NCI-H2081 treated with DMSO at 0.1 percent for 48 hours (cell line): ENCODE results near the gene SNN.

ENCODE experiments used
- DNase-seq: peaks from one replicate; lab custom pipeline; 2025; lab: John Stamatoyannopoulos, UW

The SNN gene

DNA sequence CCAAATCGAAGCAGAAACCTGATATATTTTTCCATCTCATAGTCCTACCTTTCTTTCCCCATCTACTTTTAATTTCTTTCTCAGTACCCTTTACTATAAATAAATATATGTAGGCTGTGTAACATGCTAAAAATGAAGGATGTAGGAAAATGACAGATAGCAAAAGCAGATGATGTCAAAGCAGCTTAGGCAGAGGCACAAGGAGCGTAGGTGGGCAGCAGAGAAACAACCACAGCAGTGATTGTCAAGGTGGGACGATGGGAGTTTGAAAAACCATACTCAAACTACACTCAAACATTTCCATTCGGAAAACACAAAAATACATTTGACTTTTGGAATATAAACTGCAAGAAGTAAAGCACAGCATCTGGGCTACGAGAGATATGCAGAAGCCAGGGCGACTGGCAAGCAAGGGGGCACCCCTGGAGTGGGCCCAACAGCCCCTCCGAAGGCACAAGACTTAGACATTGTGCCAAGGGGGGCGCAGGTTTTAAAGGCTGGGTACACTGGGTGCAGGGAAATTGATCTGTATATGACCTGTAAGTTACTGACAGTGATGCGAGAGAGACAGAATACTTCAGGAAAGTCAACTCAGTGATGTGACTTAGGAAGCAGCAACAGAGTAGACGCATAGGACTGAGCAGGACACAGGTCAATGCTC lies 31.1 kb downstream of the SNN start:
- DNase-seq: no peak

DNA sequence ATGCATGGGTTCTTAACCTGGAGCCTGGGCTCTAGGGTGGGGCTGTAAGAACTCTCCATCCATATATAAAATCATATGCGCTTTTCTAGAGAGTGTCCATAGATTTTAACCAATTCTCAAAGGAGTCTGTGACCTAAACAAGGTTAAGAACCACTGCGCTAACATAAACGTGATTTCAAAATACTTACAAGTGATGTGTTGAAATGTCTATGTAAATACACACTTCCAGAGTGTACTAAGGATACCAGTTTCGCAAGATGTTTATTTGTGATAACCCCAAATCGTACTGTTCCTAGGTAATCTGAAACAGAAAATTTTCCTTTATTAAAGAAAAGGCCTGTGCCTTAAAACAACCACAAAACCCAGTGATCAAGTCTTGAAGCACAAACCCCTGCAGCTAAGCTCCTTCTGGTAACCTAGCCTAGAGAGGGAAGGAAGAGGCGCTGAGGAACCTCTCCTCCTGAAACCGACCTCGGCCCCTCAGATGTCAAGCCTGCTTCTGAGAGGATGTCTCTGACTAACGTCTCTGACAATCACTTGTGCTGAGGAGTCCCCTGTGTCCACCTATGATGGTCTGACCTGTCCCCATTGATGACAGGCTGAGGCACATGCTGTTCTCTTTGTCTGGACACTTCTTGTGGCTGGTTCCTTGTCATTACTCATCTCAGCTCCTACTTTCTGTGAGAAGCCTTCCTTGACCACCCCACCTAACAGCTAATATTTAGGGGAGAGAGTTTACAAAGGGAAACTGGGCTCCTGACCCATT lies 32.2 kb downstream of the SNN start:
- no peak for DNase-seq

DNA sequence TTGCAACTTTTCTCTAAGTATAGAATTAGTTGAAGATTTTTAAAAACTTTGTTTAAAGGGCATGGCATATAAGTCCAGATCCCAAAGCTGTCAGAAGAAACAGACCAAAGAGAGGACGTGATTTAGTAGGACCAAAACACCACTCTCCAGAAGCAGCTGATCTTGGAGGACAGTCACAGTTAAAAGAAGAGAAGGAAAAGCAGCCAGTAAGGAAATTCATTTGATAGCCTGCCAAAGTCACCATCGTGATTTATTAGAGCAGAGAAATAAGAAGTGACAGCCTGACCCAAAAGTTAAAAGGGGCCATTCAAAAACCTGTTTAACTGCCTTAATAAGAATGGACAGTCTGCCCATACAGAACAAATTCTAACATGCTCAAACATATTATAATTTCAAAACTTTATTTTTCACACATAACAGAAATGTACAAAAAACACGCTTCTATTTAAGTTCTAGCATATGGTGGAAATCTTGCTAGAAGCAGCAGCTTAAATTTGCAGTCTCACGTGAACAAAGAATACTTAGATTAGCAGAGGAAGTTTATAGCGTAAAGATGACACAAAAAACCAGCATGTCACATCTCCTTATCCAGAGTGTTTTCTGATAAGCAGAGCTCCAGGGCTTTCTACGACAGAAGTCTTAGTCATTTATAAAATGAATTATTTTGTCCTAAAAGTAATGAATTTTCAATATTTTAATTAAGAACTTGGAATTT lies 37.2 kb downstream of the SNN start:
- DNase-seq: no peak

DNA sequence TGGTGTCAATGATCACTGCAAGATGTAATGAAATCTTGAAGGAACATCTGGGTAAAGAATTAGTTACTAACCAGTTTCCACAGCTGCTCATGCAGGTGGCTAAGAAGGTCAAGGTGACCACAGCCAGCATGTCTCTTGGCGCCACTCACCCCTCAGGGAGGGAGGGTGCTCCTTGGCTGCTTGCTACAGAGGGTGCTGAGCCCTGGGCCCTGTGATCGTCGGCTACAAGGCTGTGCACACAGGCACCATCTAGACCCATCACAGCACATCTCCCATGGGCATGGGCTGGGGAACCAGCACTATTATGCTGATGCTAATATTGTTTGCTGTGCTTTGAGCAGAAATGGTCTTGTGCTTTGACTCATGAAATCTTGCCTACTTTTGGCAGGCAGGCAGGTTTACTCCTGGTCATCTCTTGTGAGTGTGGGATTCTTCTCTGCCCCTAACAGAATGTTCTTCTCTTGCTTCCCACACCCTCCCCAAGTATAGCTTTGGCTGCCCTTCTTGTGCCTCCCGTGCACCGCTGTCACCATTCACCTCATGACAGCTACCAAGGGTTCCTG lies 38.0 kb downstream of the SNN start:
- no peak for DNase-seq

DNA sequence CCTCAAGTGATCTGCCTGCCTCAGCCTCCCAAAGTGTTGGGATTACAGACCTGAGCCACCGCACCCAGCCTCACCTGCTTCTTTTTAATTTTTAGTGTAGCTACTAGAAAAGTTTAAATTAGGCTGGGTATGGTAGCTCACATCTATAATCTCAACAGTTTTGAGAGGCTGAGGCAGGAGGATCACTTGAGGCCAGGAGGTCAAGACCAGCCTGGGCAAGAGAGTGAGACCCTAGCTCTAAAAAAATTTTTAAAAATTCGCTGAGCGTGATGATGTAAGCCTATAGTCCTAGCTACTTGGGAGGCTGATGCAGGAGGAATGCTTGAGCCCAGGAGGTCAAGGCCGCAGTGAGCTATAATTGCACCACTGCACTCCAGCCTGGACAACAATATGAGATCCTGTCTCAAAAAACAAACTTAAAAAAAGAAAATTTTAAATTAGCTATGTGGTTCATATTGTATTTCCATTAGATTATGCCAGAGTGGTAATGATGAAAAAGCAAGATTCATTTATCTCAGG lies 39.5 kb downstream of the SNN start:
- DNase-seq: no peak

DNA sequence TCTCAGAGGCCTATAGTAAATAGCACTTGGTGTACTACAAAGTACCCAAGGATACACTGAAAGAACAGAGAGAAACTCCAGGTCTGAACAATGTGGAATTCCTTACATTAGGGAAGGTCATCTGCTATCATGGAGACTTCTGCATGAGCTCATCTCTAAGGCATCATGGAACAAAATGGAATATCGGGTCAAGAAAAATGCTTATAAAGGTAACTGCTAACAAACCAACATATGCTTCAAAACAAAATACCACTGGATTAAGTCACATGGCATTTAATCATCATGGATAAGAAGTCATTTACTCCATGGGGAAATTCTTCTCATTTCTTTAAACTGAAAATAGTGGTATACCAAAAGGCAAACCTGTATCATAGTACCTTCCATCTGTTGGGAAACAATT lies 40.2 kb downstream of the SNN start:
- DNase-seq: no peak

DNA sequence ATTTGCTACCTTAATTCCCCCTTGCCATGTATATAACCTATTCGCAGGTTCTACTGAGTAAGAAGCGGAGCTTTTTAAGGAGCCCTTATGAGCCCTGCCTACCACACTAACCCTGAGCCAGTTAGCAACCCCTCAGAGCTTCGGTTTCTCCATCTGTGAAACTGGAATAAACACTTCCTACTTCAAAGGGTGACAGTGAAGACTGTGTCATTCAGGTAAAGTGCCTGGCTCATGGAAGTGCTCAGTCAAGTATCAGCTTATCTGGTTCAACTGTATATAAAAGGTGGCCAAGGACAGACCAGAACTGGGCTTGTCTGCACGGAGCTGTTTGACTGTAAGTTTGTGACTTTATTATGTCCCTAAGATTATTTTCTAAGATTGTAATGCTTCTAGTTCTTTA lies 43.4 kb downstream of the SNN start:
- no peak for DNase-seq

DNA sequence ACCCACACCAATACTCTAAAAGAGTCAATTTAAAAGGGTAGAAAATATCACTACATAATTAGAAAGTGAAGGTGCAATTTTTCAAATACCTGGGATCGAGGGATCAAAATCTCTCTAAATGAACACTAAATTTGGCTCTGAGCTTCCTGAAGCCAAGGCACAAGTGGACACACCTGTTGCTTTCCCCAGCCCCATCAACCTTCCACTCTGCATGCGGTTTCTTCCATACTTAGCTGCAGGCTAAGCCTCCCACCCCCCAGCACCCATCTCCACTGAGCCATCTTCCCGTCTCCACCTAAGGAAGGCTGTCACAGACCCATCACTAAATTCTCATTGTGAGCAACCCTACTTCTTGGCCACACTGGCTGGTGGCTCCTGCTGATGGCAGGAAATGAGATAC lies 43.9 kb downstream of the SNN start:
- no peak for DNase-seq

DNA sequence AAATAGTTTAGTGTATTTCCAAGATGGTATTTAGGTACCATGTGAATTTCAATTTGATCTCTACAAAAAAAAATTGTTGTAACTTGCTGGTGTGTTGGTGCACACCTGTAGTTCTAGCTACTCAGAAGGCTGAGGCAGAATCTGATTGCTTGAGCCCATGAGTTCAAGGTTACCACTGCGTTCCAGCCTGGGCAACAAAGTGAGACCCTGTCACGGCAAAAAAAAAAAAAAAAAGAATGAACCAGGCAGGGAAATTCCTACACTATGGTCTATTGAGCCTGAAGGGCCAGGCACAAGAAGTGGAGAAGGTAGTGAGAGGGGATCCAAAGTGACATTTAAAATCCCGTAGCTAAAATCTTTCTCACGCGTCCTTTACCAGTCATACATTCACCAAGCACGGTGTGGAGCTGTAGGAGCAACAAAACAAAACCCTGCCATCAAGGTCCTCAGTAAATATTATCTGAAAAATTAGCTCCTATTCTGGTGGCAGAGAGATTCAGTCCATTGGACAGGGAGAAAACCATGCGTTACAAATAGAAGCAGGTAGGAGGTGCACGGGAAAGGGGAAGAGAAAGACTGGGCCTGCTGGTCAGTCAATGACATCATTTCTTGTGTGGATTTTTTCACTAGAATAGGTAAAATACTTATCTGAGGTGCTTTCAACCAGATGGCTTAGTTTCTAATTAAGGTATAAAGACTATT lies 47.1 kb downstream of the SNN start:
- no peak for DNase-seq

DNA sequence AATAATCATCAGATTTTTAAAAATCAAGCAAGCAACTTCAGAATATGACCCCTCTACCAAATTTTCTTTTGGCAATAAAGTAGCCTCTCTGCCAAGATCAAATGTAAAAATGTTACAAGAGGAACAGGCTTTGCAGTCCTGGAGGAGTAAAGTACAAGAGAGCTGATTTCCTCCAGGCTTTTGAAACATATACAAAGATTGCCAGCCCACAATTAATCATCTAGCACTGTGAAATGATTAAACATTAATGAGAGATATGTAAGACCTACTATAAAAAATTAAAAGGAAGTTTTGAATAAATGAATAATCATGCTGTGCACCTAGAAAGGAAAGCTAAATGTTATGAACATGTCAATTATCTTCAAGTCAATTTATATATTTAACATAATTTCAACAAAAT lies 48.1 kb downstream of the SNN start:
- DNase-seq: no peak

DNA sequence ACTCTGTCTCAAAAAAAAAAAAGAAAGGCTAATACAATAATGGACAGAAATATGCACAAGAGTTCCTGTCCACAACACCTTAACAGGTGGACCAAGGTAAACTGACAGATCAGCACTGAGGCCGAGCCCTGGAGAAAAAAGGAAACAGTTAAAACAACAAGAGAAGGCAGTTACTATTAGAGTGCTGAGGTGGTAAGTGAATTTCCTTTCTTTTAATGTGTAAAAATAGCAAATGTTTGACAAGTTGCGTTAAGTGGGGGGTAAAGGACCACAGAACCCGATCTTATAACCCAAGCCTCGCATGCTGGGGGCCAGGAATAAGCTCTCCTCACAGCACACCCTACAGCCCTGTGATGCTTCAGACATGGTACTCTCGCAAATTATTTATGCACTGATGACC lies 49.6 kb downstream of the SNN start:
- no peak for DNase-seq

DNA sequence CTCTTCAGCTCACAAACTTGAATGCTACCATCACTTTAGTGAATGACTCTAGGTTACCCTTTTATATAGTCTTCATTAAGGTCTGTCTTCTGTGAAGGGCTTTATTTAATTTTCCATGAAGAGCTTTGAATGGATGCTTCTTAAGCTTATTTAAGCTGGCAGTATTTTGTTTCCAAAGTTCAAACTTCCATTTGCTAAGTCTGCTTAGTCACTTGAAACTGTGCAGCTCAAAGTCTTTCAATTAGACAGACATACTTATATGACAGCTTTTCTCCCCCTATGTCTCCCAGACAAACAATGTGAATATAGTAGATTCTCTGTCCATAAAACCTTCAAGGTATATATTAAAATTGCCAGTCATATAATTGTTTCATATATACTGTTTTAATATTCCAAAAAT lies 50.9 kb downstream of the SNN start:
- no peak for DNase-seq

DNA sequence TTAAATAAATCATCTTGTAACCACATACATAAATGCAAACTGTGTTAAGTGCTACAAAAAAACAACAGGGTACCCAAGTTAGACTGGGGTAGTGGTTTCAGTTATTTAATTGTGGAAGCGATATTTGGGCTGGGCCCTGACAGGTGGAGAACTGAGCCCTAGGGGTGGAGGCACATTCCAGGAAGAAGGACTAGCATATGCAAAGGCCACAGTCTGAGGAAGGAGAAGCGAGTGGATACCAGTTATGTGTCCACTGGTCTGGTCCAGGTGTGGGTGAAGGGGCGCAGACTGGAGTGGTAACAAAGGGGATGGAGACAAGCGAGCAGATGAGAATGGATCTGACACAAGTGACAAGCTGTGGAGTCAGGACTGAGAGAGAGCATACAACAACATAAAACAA lies 51.5 kb downstream of the SNN start:
- no peak for DNase-seq

DNA sequence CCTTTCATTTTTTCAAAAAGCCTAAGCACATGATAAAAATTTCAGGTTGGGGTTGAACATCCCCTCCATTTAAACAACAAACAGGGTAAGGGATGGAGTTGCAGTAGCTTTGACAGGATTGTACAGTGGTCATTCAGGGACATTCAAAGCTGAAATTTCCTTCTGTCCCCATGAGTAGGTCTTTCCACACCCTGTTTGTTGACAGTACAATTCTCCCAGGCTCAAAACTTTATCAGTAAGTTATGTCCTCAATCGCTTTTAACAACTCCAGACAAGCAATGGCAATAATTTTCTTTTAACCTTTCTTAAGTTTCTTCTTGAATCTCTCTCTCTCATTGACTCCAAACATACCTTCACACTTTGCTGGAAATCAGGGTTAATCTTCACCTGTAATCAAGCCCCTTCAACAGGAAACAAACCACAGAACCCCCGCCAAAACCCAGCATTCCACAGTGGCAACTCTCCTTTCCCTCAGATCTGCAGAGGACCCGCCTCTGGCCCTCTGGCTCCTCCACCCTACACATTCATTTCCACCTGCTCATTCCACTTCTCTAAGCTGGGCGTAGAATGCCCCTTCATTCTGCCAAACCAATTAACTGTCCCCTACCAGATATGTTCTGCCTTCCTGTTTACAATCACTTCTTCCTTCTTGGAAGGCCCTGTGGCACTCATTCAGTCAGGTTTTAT lies 53.7 kb downstream of the SNN start:
- no peak for DNase-seq

DNA sequence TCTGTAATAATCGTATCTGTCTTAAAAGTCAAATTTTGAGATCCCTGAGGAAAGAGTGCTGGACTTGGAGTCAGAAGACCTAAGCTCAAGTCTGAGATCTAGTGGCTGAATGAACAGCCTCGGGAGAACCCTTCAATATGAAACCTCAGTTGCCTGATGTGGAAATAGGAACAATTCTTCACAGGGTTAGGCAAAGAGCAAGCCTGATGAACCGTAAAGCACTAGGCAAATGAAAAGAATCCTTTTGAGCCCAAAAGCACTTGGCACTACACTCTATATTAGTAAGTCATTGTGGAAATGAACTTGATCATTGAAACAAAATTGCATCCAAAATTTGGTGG lies 54.2 kb downstream of the SNN start:
- no peak for DNase-seq

DNA sequence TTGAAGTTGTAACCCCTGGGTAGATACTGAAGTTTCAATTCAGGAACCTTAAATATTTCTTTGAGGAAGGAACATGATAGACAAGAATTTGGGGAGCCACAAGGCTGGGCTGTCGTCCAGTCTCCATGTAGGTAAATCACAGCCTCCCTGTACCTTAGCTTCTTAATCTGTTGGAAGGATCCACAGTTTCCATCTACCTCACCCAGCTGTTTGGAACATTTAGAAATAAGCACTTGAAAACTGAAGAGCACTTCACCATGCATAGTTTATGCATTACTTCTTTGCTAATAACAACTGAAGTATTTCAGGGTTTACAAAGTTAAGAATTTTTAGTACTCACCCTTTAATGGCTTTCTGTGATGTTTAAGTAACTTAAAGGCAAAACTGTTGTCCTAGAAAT lies 57.2 kb downstream of the SNN start:
- DNase-seq: no peak

DNA sequence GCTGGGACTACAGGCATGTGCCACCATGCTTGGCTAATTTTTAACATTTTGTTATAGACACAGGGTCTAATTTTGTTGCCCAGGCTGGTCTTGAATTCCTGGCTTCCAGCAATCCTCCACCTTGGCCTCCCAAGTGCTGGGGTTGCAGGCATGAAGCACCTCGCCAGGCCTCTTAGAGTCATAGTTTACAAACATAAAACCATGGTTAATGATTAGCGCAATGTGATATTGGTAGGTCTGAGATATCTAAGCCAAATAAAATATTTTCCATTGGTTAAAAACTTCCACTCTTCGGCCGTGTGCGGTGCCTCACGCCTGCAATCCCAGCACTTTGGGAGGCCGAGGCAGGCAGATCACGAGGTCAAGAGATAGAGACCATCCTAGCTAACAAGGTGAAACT lies 57.8 kb downstream of the SNN start:
- DNase-seq: no peak

DNA sequence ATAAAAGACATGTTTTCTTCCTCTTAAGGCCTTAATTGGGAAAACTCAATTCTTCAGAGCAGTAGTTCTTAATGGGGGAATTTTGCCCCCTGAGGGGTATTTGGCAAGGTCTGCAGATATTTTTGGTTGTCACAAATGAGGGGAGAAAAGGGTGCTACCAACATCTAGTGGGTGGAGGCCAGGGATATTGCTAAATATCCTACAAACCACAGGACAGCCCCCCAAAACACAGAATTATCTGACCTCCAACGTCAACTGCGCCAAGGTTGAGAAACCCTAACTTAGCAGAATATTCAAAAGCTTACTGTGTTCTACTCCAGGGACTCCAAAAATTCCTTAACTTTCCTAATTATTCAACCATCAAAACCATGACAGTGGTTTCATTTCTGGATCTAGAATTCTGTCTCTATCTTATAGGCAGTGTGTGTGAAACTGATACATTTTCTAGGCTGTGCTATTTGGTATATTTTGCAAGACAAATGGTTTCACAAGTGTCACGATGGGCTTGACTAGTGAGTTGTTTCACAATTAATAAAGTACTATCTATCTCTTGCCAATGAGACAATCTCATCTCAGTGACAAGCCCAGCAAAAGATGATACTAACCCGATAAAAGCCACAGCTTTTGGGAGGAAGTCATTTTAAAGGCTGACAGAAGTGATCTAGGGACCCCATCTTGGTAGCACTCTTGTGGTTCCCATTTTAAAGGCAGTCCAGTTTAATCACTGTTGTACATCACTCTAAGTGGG lies 59.7 kb downstream of the SNN start:
- DNase-seq: no peak
